ENCODE measurements around the gene CNTN4.

CNTN4 gene

GRCh38 chr3:2677501-2677900 is 578.8 kb downstream of the CNTN4 start:
- TF ChIP-seq CTCF (IDR thresholded peaks at IDR 0.05; ENCODE audit: low read depth, low read length, missing control alignments), result no peak
- in situ Hi-C loops (cut with HindIII; ENCODE audit: low sequenced_read_pairs), result no loop called here
- DNase-seq (ENCODE audit: low read depth), result no peak
- no peak overlapping the region for H3K4me3 ChIP-seq (ENCODE audit: low read depth, low read length)

- no peak overlapping the region for H3K4me3 ChIP-seq (ENCODE audit: low read depth, low read length)
- in situ Hi-C loops (cut with HindIII; ENCODE audit: low sequenced_read_pairs), result no loop called here
- DNase-seq (ENCODE audit: low read depth), result no peak
- no peak for TF ChIP-seq CTCF (IDR thresholded peaks at IDR 0.05; ENCODE audit: low read depth, low read length, missing control alignments)
Measured at GRCh38 chr3:2680236-2680635, 581.6 kb downstream of the CNTN4 start.

DNA sequence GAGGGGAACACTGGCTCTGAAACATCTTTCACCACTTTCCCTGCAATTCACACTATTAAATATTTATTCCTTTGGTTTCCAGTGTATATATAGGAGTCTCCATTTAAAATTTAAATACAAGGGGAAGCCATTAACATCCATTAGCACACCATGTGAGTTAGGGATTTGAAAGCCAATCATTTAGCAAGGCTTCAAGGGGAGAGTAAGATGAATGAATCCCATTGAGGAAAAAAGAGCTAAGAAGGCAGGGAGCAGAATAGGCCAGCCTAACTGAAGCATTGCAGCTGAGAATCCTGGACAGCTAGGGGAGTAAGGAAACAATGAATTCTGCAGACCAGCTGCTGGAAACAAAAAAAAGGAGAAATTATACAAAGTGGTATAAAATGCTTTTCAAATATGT is 585.4 kb downstream of the CNTN4 start:
- TF ChIP-seq CTCF (IDR thresholded peaks at IDR 0.05; ENCODE audit: low read depth, low read length, missing control alignments), result no peak
- in situ Hi-C loops (cut with HindIII; ENCODE audit: low sequenced_read_pairs), result no loop called here
- no peak for DNase-seq (ENCODE audit: low read depth)
- no peak overlapping the region for H3K4me3 ChIP-seq (ENCODE audit: low read depth, low read length)

GRCh38 chr3:2686816-2687502 is 588.3 kb downstream of the CNTN4 start:
- DNase-seq (ENCODE audit: low read depth), result no peak
- in situ Hi-C loops (cut with HindIII; ENCODE audit: low sequenced_read_pairs), result no loop called here
- no peak for TF ChIP-seq CTCF (IDR thresholded peaks at IDR 0.05; ENCODE audit: low read depth, low read length, missing control alignments)
- no peak overlapping the region for H3K4me3 ChIP-seq (ENCODE audit: low read depth, low read length)

DNA sequence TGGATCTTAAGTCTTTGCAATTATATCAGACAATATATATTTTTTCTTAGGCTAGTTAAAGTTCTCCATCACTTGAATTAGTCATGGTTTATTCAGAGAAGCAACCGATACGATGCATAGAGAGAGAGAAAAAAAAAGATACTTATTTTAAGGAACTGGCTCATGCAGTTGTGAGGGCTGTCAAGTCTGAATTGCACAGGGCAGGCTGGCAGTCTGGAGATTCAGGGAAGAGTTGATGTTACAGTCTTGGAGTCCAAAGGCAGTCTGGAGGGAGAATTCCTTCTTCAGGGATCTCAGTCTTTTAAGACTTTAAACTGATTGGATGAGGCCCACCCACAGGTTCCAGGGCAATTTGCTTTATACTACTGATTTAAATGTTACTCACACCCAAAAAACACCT is 598.9 kb downstream of the CNTN4 start:
- H3K4me3 ChIP-seq (ENCODE audit: low read depth, low read length), result no peak overlapping the region
- TF ChIP-seq CTCF (IDR thresholded peaks at IDR 0.05; ENCODE audit: low read depth, low read length, missing control alignments), result no peak
- in situ Hi-C loops (cut with HindIII; ENCODE audit: low sequenced_read_pairs), result no loop called here
- no peak for DNase-seq (ENCODE audit: low read depth)

DNA sequence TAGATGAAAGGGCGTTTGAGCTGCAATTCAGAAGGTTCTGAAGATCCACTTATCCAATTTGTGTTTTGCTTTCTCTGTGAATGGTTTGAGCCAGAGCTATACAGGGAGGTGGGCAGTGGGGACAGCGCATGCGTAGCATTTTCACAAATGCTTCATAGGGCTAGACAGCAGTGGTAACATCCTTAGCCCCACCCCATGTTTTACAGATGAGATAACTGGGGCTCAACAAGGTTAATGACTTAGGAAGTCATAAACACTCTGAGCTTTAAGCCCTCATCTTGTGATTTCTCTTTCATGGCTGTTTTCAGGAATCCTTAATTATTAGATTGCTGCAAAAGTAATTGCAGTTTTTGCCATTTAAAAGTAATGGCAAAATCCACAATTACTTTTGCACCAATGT is 602.8 kb downstream of the CNTN4 start:
- TF ChIP-seq CTCF (IDR thresholded peaks at IDR 0.05; ENCODE audit: low read depth, low read length, missing control alignments), result no peak
- H3K4me3 ChIP-seq (ENCODE audit: low read depth, low read length), result no peak overlapping the region
- in situ Hi-C loops (cut with HindIII; ENCODE audit: low sequenced_read_pairs), result no loop called here
- no peak for DNase-seq (ENCODE audit: low read depth)
